ENCODE measurements around the gene KRT33B. TPM values are rescaled to one million over a fixed set of nuclear protein-coding genes. Genes with fewer than 3 reads are reported as not detected.
"Not testable (repeated sequence)": the region's sequence is repeated elsewhere in the genome, so short reads cannot be mapped to it uniquely, and the experiment has no call there.

The KRT33B gene
- total and polyA plus RNA-seq, 7 donors = not detected

GRCh38 chr17:41386227-41386626, 16.6 kb upstream of the KRT33B start:
- intact Hi-C loops (cut with DNase I) = no loop called here
- DNase-seq = no peak
- Histone ChIP-seq H3K9me3 (peaks cover 0 to 6% (median 2%) of the 10 kb centered on the region in 4 donors), H3K4me3 (no peak overlapping the region), H3K36me3 (no peaks in the 10 kb centered on the region), H3K27ac (no peak overlapping the region), H3K27me3 (no peaks in the 10 kb centered on the region), H3K4me1 (no peaks in the 10 kb centered on the region)
- 94 to 100% methylated on average over 1 of the region's 1 CpG for WGBS, 2 donors
- TF ChIP-seq POLR2A (IDR thresholded peaks at IDR 0.05) (no peak), CTCF (IDR thresholded peaks at IDR 0.05) (no peak), EP300 (IDR thresholded peaks at IDR 0.05) (no peak), POLR2AphosphoS5 (IDR thresholded peaks at IDR 0.05) (no peak)

GRCh38 chr17:41383690-41384089, 14.1 kb upstream of the KRT33B start:
- WGBS, 2 donors = 91 to 95% methylated on average over 1 of the region's 1 CpG
- Histone ChIP-seq H3K36me3 (no peaks in the 10 kb centered on the region), H3K27me3 (no peaks in the 10 kb centered on the region), H3K27ac (no peak overlapping the region), H3K4me1 (no peaks in the 10 kb centered on the region), H3K4me3 (no peak overlapping the region), H3K9me3 (peaks cover 0 to 6% (median 2%) of the 10 kb centered on the region in 4 donors)
- TF ChIP-seq POLR2AphosphoS5 (IDR thresholded peaks at IDR 0.05) = no peak
- TF ChIP-seq CTCF (IDR thresholded peaks at IDR 0.05) = no peak
- TF ChIP-seq EP300 (IDR thresholded peaks at IDR 0.05) = no peak
- TF ChIP-seq POLR2A (IDR thresholded peaks at IDR 0.05) = no peak
- intact Hi-C loops (cut with DNase I) = no loop called here
- no peak for DNase-seq

GRCh38 chr17:41382394-41382793, 12.8 kb upstream of the KRT33B start:
- intact Hi-C loops (cut with DNase I) = no loop called here
- 94 to 100% methylated on average over 1 of the region's 1 CpG for WGBS, 2 donors
- H3K4me3 ChIP-seq = no peak overlapping the region
- no peaks in the 10 kb centered on the region for H3K36me3 ChIP-seq
- H3K9me3 ChIP-seq = peaks cover 0 to 6% (median 2%) of the 10 kb centered on the region in 4 donors
- no peak for TF ChIP-seq POLR2A (IDR thresholded peaks at IDR 0.05)
- no peaks in the 10 kb centered on the region for H3K4me1 ChIP-seq
- H3K27ac ChIP-seq = no peak overlapping the region
- H3K27me3 ChIP-seq = no peaks in the 10 kb centered on the region
- DNase-seq = no peak

GRCh38 chr17:41381943-41382342, 12.3 kb upstream of the KRT33B start, which contains the start of gene KRT34:
Gene KRT34 (minus strand): TSS chr17:41382306. CDS start chr17:41382246, 60 bp downstream.
- H3K4me3 ChIP-seq; DNase-seq; H3K36me3 ChIP-seq; intact Hi-C loops (cut with DNase I); H3K27ac ChIP-seq; H3K9me3 ChIP-seq; H3K4me1 ChIP-seq; H3K27me3 ChIP-seq: not testable (repeated sequence)
- WGBS, 2 donors = 89 to 92% methylated on average over 13 of the region's 13 CpGs

GRCh38 chr17:41380091-41380490, 10.5 kb upstream of the KRT33B start:
- H3K27me3 ChIP-seq; H3K27ac ChIP-seq; H3K9me3 ChIP-seq; DNase-seq; H3K36me3 ChIP-seq; intact Hi-C loops (cut with DNase I); H3K4me1 ChIP-seq; H3K4me3 ChIP-seq: not testable (repeated sequence)
- WGBS, 2 donors = 84 to 89% methylated on average over 7 of the region's 7 CpGs

GRCh38 chr17:41377546-41377945, 7.9 kb upstream of the KRT33B start:
- Histone ChIP-seq H3K9me3 (no peaks in the 10 kb centered on the region), H3K36me3 (no peaks in the 10 kb centered on the region), H3K4me1 (no peaks in the 10 kb centered on the region), H3K4me3 (no peak overlapping the region), H3K27ac (no peak overlapping the region), H3K27me3 (no peaks in the 10 kb centered on the region)
- intact Hi-C loops (cut with DNase I) = no loop called here
- WGBS, 2 donors = 9 to 16% methylated on average over 2 of the region's 2 CpGs
- no peak for TF ChIP-seq POLR2AphosphoS5 (IDR thresholded peaks at IDR 0.05)
- TF ChIP-seq POLR2A (IDR thresholded peaks at IDR 0.05) = no peak
- no peak for TF ChIP-seq CTCF (IDR thresholded peaks at IDR 0.05)
- no peak for TF ChIP-seq EP300 (IDR thresholded peaks at IDR 0.05)
- DNase-seq = no peak

Measured in sigmoid colon (tissue), 7 donors.